ENCODE measurements around the gene C2CD3. TPM values are rescaled to one million over a fixed set of nuclear protein-coding genes. Genes with fewer than 3 reads are reported as not detected.
"Not testable (repeated sequence)": the region's sequence is repeated elsewhere in the genome, so short reads cannot be mapped to it uniquely, and the experiment has no call there.

Gene C2CD3
- total RNA-seq, 4 donors from 2014 or later = 17.5 to 34.0 (median 19.0) TPM

DNA sequence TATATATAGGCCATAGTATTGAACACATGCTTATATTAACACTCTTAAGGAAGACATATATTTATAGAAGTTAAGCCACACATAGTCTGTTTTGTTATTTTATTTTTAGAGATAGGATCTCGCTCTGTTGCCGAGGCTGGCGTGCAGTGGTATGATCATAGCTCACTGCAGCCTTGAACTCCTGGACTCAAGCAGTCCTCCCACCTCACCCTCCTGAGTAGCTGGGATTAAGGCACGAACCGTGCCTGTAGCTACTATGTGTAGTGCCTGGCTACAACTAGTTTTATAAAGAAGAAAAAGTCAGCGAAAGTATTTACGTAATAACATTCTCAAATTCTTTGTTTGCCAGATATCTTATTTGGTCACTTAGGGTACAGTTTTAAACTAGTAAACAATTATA, 182.6 kb downstream of the C2CD3 start:
- TF ChIP-seq CTCF (IDR thresholded peaks at IDR 0.05) = no peak
- DNase-seq (ENCODE audit: low spot score) (no peak), ATAC-seq (ENCODE audit: low FRiP score) (no peak)

DNA sequence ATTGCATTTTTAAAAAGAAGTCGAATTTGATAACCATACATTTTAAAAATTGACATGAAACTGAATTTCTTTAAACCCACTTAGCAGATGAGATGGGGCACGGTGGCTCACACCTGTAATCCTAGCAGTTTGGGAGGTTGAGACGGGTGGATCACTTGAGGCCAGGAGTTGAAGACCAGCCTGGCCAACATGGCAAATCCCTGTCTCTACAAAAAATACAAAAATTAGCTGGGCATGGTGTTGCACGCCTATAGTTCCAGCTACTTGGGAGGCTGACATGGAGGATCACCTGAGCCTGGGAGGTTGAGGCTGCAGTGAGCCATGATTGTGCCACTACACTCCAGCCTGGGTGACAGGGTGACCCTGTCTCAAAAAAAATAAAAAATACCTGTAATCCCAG, 185.1 kb downstream of the C2CD3 start:
- ATAC-seq (ENCODE audit: low FRiP score); DNase-seq (ENCODE audit: low spot score): not testable (repeated sequence)

DNA sequence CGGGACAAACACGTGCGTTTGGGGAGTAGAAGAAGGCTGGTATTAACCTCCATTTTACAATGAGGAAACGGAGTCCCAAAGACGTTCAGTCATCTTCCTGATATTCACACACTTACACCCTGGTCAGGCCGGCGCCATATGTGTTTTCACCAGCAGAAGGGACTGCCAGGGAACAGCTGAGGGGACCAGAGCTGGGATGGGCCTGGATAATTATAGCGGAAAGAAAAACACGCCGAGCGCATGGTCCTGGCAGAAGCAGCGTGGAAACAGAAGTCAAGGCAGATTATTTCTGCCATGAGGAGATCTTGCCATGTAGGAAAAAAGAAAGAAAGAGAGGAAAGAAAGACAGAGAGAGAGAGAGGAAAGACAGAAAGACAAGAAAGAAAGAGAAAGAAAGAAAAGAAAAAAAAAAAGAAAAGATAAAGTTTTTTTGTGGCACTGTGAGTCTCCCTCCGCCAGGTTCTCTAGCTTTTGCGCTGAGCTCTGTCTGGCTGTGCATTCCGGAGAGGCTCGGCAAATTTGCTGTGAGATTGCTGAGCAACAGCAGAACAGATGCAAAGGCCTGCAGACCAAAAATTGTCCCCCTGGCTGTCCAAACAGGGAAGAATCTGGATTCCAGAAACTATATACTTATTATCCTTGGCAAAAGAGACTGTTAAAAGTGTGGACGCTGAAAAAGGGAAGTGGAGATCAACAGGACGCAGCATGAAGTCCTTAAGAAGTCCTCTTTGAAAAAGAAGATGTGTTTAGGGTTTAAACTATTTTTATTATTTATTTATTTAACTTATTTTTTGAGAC, 186.9 kb downstream of the C2CD3 start:
- DNase-seq (ENCODE audit: low spot score) (no peak), ATAC-seq (ENCODE audit: low FRiP score) (no peak)
- no peak for TF ChIP-seq CTCF (IDR thresholded peaks at IDR 0.05)

DNA sequence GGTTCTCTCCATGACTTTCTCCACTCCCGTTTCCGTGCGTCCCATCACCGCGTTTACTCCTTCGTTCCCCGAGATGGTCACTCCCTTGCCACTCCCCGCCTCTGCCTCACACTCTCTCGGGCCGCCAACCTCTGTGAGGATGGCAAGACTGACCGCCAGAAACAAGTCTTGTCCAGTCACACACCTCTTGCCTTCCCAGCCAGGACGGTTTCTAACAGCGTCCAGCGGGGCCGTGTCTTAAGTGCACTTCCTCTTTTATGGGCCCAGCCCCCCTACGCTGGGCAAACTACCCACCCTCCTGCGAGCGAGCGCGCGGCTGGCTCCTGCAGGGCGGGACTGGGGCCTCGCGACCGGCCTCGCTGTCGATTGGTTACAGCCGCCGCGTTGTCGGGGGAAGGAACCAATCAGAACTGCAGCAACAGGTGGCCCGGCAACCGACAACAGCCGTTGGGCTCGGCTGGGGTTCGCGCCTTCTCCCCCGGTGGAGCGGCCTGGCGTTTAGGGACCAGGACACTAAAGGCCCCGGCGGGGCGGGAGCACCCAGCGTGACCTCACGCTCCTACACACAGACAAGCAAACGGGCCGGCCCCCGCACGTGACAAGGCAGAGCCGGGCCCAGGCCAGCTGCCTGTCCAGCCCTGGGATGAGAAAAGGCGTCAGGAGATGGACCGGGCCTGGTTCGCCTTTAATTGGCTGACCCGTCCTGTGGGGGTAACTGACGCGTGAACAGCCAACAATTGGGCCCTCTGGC, 187.6 kb downstream of the C2CD3 start:
- ATAC-seq (ENCODE audit: low FRiP score) = peak; percentile 95
- no peak for TF ChIP-seq CTCF (IDR thresholded peaks at IDR 0.05)
- DNase-seq (ENCODE audit: low spot score) = peak; percentile 70

DNA sequence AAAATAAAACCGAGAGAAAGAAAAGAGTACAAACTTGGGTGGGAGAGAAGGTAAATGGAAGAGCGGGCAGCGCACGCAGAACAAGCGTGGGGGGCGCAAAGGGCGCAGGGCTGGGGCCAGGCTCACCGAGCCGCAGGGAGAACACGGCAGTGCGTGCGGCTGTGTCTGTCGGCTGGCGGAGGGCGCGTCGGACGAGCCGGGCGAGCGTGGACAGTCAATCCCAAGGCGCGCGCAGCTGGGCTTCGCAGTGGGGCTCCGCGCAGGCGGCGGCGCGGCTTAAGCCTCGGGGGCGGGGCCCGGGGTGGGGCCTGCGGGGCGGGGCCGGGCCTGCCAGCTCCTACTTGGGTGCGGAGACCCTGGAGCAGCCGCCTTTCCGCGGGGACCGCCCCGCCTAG, 188.2 kb downstream of the C2CD3 start, which contains the start of gene UCP2:
TSS of gene UCP2 (minus strand) at position 249 of the 395 bp plus-strand sequence. CDS start 4,465 bp downstream, outside the sequence.
- no peak for TF ChIP-seq CTCF (IDR thresholded peaks at IDR 0.05)
- DNase-seq (ENCODE audit: low spot score) (peak; percentile 60), ATAC-seq (ENCODE audit: low FRiP score) (peak; percentile 92)

DNA sequence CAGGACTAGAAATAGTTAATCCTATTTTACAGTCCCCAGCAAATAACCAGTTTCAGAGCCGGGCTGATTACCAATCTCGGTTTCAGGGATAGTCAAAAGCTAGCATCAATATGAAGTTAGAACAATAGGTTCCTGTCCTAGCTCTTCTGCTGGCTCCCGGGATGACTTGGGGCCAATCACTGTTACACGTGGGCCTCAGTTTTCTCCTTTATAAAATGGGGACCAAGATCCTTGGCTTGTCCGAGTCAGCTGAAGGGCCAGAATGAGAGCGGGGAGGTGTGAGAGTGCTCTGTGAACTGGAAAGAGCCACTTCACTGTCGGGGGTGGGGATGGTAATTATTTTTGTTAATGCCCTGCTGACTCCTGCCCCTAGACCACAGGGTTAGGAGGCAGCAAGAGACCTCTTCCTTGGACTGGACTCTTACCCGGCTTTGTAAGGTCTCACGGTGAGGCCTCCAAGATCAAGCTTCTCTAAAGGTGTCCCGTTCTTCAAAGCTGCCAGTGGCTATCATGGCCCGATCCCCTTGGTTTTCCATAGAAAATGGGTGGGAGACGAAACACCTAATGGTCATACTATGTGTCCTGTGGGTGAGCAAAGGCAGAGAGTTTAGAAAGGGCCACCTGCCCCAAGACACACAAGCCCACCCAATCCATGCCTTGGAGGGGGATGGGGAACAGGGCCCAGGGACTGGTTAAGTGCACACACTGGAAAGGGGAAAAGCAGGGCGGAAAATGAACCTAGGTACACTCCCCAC, 189.6 kb downstream of the C2CD3 start:
- no peak for DNase-seq (ENCODE audit: low spot score)
- no peak for TF ChIP-seq CTCF (IDR thresholded peaks at IDR 0.05)
- ATAC-seq (ENCODE audit: low FRiP score) = no peak
